Neural progenitor cell (in vitro differentiated cells): ENCODE measurements around the gene ASTN2.

Experiments used
- EZH2 ChIP-seq: fragments of 200-600 bp; sonication (generic); IDR thresholded peaks from 2 replicates; pipeline ENCODE4 v1.6.1; 2017; ENCODE audit warnings: antibody characterized with exemption, mild to moderate bottlenecking, moderate library complexity
- TF ChIP-seq, protein P1 (sequence below): fragments of 200-600 bp; sonication (generic); IDR thresholded peaks from 2 replicates; pipeline ENCODE4 v1.5.1; 2017; ENCODE audit warnings: antibody characterized with exemption, mild to moderate bottlenecking

DNA sequence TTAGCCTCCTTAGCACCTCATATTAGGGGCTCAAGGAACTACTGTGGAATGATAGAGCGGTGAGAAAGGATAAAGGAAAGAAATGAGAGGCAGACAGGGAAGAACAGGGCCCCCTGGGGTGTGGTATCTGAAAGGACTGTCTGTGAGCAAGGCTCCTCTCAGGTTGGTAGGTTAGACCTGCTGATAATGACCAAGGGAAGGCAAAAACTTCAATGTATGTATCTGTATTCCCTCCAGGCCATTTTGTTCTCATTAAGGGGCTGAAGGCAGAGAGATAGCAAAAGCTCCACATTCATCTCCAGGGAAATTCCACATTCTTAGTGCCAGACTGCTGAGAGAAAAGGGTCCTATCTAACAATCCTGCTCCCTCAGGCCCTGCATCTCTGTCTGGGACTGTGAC, 699.1 kb downstream of the ASTN2 start:
- TF ChIP-seq, protein P1, sequence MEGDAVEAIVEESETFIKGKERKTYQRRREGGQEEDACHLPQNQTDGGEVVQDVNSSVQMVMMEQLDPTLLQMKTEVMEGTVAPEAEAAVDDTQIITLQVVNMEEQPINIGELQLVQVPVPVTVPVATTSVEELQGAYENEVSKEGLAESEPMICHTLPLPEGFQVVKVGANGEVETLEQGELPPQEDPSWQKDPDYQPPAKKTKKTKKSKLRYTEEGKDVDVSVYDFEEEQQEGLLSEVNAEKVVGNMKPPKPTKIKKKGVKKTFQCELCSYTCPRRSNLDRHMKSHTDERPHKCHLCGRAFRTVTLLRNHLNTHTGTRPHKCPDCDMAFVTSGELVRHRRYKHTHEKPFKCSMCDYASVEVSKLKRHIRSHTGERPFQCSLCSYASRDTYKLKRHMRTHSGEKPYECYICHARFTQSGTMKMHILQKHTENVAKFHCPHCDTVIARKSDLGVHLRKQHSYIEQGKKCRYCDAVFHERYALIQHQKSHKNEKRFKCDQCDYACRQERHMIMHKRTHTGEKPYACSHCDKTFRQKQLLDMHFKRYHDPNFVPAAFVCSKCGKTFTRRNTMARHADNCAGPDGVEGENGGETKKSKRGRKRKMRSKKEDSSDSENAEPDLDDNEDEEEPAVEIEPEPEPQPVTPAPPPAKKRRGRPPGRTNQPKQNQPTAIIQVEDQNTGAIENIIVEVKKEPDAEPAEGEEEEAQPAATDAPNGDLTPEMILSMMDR = no peak
- TF ChIP-seq EZH2 = no peak
